ENCODE measurements around the gene RRAD.

The RRAD gene

GRCh38 chr16:66931665-66932064 is 6.3 kb upstream of the RRAD start:
- no peak for DNase-seq

GRCh38 chr16:66930189-66930588 is 4.9 kb upstream of the RRAD start:
- peak; percentile 35 for DNase-seq

GRCh38 chr16:66928702-66929388 is 3.5 kb upstream of the RRAD start:
- DNase-seq = peak; percentile 24

GRCh38 chr16:66927918-66928649 is 2.7 kb upstream of the RRAD start:
- peak; percentile 24 for DNase-seq

- DNase-seq = peak; percentile 66
Observed at GRCh38 chr16:66926961-66927436, 1.7 kb upstream of the RRAD start.

- DNase-seq = no peak
Observed at GRCh38 chr16:66926171-66926947, 1.0 kb upstream of the RRAD start.

- DNase-seq = no peak
Observed at GRCh38 chr16:66924527-66925321, 611 bp downstream of the RRAD start.

GRCh38 chr16:66923866-66924265 is 1.5 kb downstream of the RRAD start:
- no peak for DNase-seq

- DNase-seq = no peak
Observed at GRCh38 chr16:66923247-66923731, 2.0 kb downstream of the RRAD start.

- DNase-seq = no peak
Observed at GRCh38 chr16:66921729-66922450, 3.4 kb downstream of the RRAD start.

GRCh38 chr16:66920924-66921680 is 4.2 kb downstream of the RRAD start:
- no peak for DNase-seq

GRCh38 chr16:66920299-66920590 is 5.1 kb downstream of the RRAD start:
- DNase-seq = no peak

GRCh38 chr16:66919569-66920298 is 5.6 kb downstream of the RRAD start:
- DNase-seq = no peak

GRCh38 chr16:66918803-66919568 is 6.3 kb downstream of the RRAD start, which contains the start of gene CDH16:
CDH16 (minus strand) TSS chr16:66918885; CDS start chr16:66918065, 820 bp downstream.
- DNase-seq = no peak

GRCh38 chr16:66918355-66918754 is 7.0 kb downstream of the RRAD start:
- DNase-seq = no peak

- DNase-seq = no peak
Observed at GRCh38 chr16:66917741-66918140, 7.6 kb downstream of the RRAD start.

GRCh38 chr16:66916518-66916917 is 8.8 kb downstream of the RRAD start:
- no peak for DNase-seq

GRCh38 chr16:66915041-66915440 is 10.3 kb downstream of the RRAD start:
- DNase-seq = no peak

GRCh38 chr16:66914541-66914940 is 10.8 kb downstream of the RRAD start:
- DNase-seq = no peak

GRCh38 chr16:66913711-66914110 is 11.6 kb downstream of the RRAD start:
- no peak for DNase-seq
